WI38 (cell line): ENCODE data around the gene CACNA2D3.

Experiments used
- H3K4me3 ChIP-seq: 2 replicates; pipeline ENCODE4 v1.5.1; 2011; ENCODE audit warnings: low read depth, mild to moderate bottlenecking, control low read depth, low read length
- CTCF ChIP-seq: IDR thresholded peaks from 2 replicates; pipeline ENCODE4 v1.5.1; 2012; ENCODE audit warnings: low read depth, mild to moderate bottlenecking, control low read depth, low read length

Gene CACNA2D3

DNA sequence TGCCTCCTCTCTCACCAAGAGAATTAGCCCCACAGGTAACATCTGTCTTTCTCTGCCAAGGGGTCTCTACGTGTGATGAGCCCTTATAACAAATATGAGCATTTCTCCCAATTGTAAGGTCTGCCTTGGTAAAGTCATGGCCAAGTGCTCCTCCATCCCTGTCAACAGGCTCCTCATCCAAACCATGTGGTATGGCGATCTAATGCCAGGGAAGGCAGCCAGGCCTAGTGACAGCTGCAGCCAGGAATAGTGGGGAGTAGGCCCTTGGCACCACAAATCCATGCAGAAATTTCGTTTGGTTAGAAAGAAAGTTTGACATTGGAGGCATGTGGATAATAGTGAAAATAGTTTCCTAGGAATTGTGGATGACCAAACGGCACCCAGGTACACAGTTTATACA lies 810.3 kb downstream of the CACNA2D3 start:
- no peak overlapping the region for H3K4me3 ChIP-seq
- no peak for TF ChIP-seq CTCF

- no peak for TF ChIP-seq CTCF
- no peak overlapping the region for H3K4me3 ChIP-seq
Observed at GRCh38 chr3:54935869-54936268, 813.5 kb downstream of the CACNA2D3 start.

DNA sequence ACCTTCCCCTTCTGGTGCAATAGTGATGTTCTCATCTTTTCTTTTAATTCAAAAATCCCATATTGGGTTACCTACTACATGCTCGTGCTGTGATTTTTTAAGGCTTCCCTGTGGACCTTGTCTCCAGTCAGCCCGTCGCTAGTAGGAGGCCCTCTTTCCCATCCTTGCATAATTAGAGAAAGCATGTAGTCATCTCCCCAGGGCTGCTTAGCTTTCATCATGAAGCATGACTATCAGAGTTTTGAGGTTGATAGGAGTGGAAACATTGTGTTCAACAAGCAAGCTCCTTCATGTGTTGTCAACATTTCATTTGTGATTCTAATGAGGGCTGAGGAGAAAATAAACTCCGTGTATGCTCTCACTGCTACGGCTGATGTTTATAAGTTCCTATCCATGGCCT lies 814.2 kb downstream of the CACNA2D3 start:
- no peak for TF ChIP-seq CTCF
- H3K4me3 ChIP-seq: no peak overlapping the region

DNA sequence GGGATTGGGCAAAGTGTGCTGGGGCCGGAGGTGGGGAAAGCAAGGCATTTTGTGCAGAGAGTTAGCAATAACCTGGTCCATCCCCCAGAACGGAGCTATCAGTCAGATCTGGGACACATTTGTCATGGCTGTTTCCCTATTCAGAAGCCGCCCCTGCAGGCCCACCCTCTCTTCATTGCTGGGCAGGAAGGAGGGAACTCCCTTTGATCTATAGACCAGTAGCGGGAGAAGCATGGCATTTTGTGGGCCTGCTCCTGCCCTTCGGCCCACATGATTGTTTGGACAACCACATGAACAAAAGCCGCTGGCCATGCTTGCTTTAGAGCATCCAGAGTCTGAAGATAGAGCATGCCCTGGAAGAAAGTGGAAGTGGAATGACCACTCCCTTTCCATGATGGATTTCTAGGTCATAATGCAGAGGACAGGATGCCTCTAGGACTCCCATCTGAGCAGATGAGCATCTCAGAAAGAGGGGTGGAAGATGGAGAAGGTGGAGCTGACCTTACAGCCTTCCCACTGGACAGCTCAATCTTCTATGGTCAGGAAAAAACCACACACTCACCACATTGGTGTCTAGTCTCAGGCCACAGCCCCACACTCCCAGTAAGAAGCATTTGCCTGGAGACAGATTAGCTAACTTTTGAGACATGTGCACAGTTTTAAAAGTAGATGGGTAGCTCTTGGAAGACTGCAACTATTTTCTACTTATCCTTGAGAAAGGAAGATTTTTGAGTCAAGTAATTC lies 817.4 kb downstream of the CACNA2D3 start:
- no peak for TF ChIP-seq CTCF
- H3K4me3 ChIP-seq: no peak overlapping the region

- TF ChIP-seq CTCF: no peak
- H3K4me3 ChIP-seq: no peak overlapping the region
Observed at GRCh38 chr3:54940971-54941370, 818.6 kb downstream of the CACNA2D3 start.

- H3K4me3 ChIP-seq: no peak overlapping the region
- TF ChIP-seq CTCF: no peak
Observed at GRCh38 chr3:54941690-54942362, 819.5 kb downstream of the CACNA2D3 start.

GRCh38 chr3:54949491-54950044 lies 827.2 kb downstream of the CACNA2D3 start:
- no peak for TF ChIP-seq CTCF

More at GRCh38 chr3:54949491-54950044, 827.2 kb downstream of the CACNA2D3 start:
- no peak overlapping the region for H3K4me3 ChIP-seq
